Gastrocnemius medialis (tissue), 4 donors: Measurements from ENCODE around the gene LRRC72. TPM values are rescaled to one million over a fixed set of nuclear protein-coding genes. Genes with fewer than 3 reads are reported as not detected.
"Not testable (repeated sequence)": the region's sequence is repeated elsewhere in the genome, so short reads cannot be mapped to it uniquely, and the experiment has no call there.

Source experiments
- ATAC-seq, 2 donors: fragments of 150-250 bp; one replicate each; pipeline ENCODE4 v1.9.1; 2016
- DNase-seq, 2 donors: peaks; one replicate each; pipeline ENCODE4 v3.0.0-alpha.2; 2019
- H3K27ac ChIP-seq, 4 donors: fragments of 200-600 bp; sonication (generic); 1 replicate in 1 of 4; 2 replicates in 3 of 4; pipeline ENCODE4 v1.5.1; 2016 to 2018; ENCODE audit warnings: mild to moderate bottlenecking in 2 of 4, moderate library complexity in 1 of 4
- H3K27me3 ChIP-seq, 3 donors: fragments of 200-600 bp; sonication (generic) in 2 of 3; 1 replicate in 1 of 3; 2 replicates in 2 of 3; pipeline versions ENCODE4 v1.5.1 to v1.6.0; 2016 to 2019; ENCODE audit warnings: mild to moderate bottlenecking in 1 of 3, moderate library complexity in 1 of 3
- H3K36me3 ChIP-seq, 2 donors: fragments of 200-600 bp; sonication (generic) in 1 of 2; one replicate each; pipeline ENCODE4 v1.5.1; 2017 to 2018
- H3K4me1 ChIP-seq, 2 donors: fragments of 200-600 bp; sonication (generic) in 1 of 2; one replicate each; pipeline ENCODE4 v1.5.1; 2016 to 2017; ENCODE audit warnings: mild to moderate bottlenecking in 2 of 2
- H3K4me3 ChIP-seq, 4 donors: fragments of 200-600 bp; sonication (generic) in 3 of 4; 1 replicate in 1 of 4; 2 replicates in 3 of 4; pipeline ENCODE4 v1.5.1; 2016 to 2019; ENCODE audit warnings: mild to moderate bottlenecking in 2 of 4
- H3K9me3 ChIP-seq, 3 donors: fragments of 200-600 bp; sonication (generic) in 2 of 3; 1 replicate in 1 of 3; 2 replicates in 2 of 3; pipeline ENCODE4 v1.5.1; 2016 to 2019
- POLR2A ChIP-seq, 2 donors: fragments of 450-650 bp; IDR thresholded peaks; one replicate each; pipeline ENCODE4 v1.6.1; 2017; ENCODE audit warnings: antibody characterized with exemption in 2 of 2, mild to moderate bottlenecking in 2 of 2, moderate library complexity in 2 of 2
- in situ Hi-C, 4 donors: fragments of 200-750 bp; cut with MboI; loops; one replicate each; pipeline versions ENCODE4 v1.15.0 to v1.8.0; 2017; ENCODE audit warnings: low sequenced_read_pairs in 4 of 4
- intact Hi-C: fragments of 100-400 bp; cut with DNase I; formaldehyde crosslinking; loops from one replicate; pipeline ENCODE4 v1.15.1; 2023; ENCODE audit warnings: low total_unique reads
- total RNA-seq, 4 donors: library from RNA; depleted of rRNA; stranded (reverse); fragments of >200 nt; gene quantifications; one replicate each; pipeline versions ENCODE4 v1.1.0 to v1.2.3, GENCODE V29; 2016
- TF ChIP-seq, protein P1 (sequence below), 5 experiments: fragments of 450-650 bp in 3 of 5; fragments of 200-600 bp in 2 of 5; sonication (generic) in 2 of 5; IDR thresholded peaks in 4 of 5; conservative IDR thresholded peaks in 1 of 5; 1 replicate in 4 of 5; 2 replicates in 1 of 5; pipeline ENCODE4 v1.5.1; 2016 to 2019; ENCODE audit warnings: antibody characterized with exemption in 5 of 5, mild to moderate bottlenecking in 3 of 5, moderate library complexity in 3 of 5

LRRC72 gene
- total RNA-seq, 4 donors from 2014 or later: not detected

DNA sequence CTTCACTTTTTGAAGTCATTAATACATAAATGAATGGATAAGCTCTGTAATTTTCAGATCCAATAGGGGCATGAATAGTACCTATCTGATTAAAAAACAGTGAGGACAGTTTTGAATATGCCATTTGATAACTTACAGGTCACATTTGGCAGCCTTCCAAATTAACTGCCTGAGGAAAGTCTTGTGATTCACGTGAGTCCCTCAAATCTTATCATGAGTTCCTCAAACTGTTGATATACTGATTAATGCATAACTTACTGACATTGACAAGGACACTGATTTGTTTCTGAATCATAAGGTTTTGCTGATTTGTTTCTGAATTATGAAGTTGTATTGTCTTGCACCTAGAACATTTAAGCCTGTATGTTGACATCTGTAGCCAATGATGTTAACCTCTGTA is 63.8 kb downstream of the LRRC72 start:
- no peaks in the 10 kb centered on the region for H3K27me3 ChIP-seq
- no peak for DNase-seq
- peaks cover 0 to 4% of the 10 kb centered on the region in 2 donors for H3K4me1 ChIP-seq
- H3K36me3 ChIP-seq: no peaks in the 10 kb centered on the region
- H3K27ac ChIP-seq: no peak overlapping the region
- no peaks in the 10 kb centered on the region for H3K9me3 ChIP-seq
- in situ Hi-C loops: loop anchor here in 1 of 4 donors (25.0 kb wide), 1 partner anchor 322 kb away; no protein-coding TSS in a partner anchor
- no peak for ATAC-seq
- no peak overlapping the region for H3K4me3 ChIP-seq
- intact Hi-C loops: no loop called here
- TF ChIP-seq, protein P1, sequence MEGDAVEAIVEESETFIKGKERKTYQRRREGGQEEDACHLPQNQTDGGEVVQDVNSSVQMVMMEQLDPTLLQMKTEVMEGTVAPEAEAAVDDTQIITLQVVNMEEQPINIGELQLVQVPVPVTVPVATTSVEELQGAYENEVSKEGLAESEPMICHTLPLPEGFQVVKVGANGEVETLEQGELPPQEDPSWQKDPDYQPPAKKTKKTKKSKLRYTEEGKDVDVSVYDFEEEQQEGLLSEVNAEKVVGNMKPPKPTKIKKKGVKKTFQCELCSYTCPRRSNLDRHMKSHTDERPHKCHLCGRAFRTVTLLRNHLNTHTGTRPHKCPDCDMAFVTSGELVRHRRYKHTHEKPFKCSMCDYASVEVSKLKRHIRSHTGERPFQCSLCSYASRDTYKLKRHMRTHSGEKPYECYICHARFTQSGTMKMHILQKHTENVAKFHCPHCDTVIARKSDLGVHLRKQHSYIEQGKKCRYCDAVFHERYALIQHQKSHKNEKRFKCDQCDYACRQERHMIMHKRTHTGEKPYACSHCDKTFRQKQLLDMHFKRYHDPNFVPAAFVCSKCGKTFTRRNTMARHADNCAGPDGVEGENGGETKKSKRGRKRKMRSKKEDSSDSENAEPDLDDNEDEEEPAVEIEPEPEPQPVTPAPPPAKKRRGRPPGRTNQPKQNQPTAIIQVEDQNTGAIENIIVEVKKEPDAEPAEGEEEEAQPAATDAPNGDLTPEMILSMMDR (IDR thresholded peaks at IDR 0.05 in 4 of 5, conservative IDR thresholded peaks at IDR 0.05 in 1 of 5): no peak
- no peak for TF ChIP-seq POLR2A (IDR thresholded peaks at IDR 0.05)

DNA sequence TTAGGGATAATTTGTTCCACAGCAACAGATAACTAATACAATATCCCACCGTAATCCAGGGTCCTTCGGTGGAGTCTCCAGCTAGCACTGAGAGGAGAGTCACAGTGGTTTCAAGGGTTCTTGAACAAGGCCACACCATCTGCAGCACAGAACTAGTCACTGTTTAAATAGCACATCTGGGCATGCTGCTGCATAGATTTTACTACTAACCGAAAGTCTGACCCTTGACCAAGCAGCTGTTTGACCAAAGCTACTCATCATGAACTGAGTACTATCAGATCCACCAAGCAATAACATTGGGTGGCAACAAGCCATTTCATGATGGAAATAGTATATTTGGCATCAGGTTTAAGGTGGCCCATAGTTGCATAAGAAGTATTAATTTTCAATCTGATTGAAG is 65.8 kb downstream of the LRRC72 start:
- H3K9me3 ChIP-seq: no peaks in the 10 kb centered on the region
- no peak for DNase-seq
- no peak overlapping the region for H3K27ac ChIP-seq
- H3K36me3 ChIP-seq: no peaks in the 10 kb centered on the region
- peaks cover 0 to 4% of the 10 kb centered on the region in 2 donors for H3K4me1 ChIP-seq
- H3K4me3 ChIP-seq: no peak overlapping the region
- no peaks in the 10 kb centered on the region for H3K27me3 ChIP-seq
- in situ Hi-C loops (loop anchor here in 1 of 4 donors (25.0 kb wide), 1 partner anchor 320 kb away; no protein-coding TSS in a partner anchor), intact Hi-C loops (no loop called here)
- TF ChIP-seq, protein P1 (IDR thresholded peaks at IDR 0.05 in 4 of 5, conservative IDR thresholded peaks at IDR 0.05 in 1 of 5): no peak
- TF ChIP-seq POLR2A (IDR thresholded peaks at IDR 0.05): no peak
- no peak for ATAC-seq

- H3K4me3 ChIP-seq: no peak overlapping the region
- no peaks in the 10 kb centered on the region for H3K9me3 ChIP-seq
- no peak overlapping the region for H3K27ac ChIP-seq
- in situ Hi-C loops: loop anchor here in 1 of 4 donors (25.0 kb wide), 1 partner anchor 318 kb away; no protein-coding TSS in a partner anchor
- intact Hi-C loops: no loop called here
- ATAC-seq: no peak
- no peaks in the 10 kb centered on the region for H3K4me1 ChIP-seq
- H3K27me3 ChIP-seq: no peaks in the 10 kb centered on the region
- DNase-seq: no peak
- TF ChIP-seq, protein P1 (IDR thresholded peaks at IDR 0.05 in 4 of 5, conservative IDR thresholded peaks at IDR 0.05 in 1 of 5): no peak
- TF ChIP-seq POLR2A (IDR thresholded peaks at IDR 0.05): no peak
- no peaks in the 10 kb centered on the region for H3K36me3 ChIP-seq
Observed at GRCh38 chr7:16594061-16594460, 67.4 kb downstream of the LRRC72 start.

GRCh38 chr7:16594676-16595075 is 68.1 kb downstream of the LRRC72 start:
- Histone ChIP-seq H3K9me3 (no peaks in the 10 kb centered on the region), H3K27ac (no peak overlapping the region), H3K27me3 (no peaks in the 10 kb centered on the region), H3K4me1 (no peaks in the 10 kb centered on the region), H3K4me3 (no peak overlapping the region), H3K36me3 (no peaks in the 10 kb centered on the region)
- intact Hi-C loops: no loop called here
- no peak for DNase-seq
- in situ Hi-C loops: loop anchor here in 1 of 4 donors (25.0 kb wide), 1 partner anchor 318 kb away; no protein-coding TSS in a partner anchor
- ATAC-seq: no peak
- TF ChIP-seq, protein P1 (IDR thresholded peaks at IDR 0.05 in 4 of 5, conservative IDR thresholded peaks at IDR 0.05 in 1 of 5): no peak
- no peak for TF ChIP-seq POLR2A (IDR thresholded peaks at IDR 0.05)

GRCh38 chr7:16595596-16595995 is 69.0 kb downstream of the LRRC72 start:
- in situ Hi-C loops: loop anchor here in 1 of 4 donors (25.0 kb wide), 1 partner anchor 317 kb away; no protein-coding TSS in a partner anchor
- H3K4me3 ChIP-seq, H3K9me3 ChIP-seq, H3K27me3 ChIP-seq, DNase-seq, intact Hi-C loops, ATAC-seq, H3K4me1 ChIP-seq, H3K36me3 ChIP-seq, H3K27ac ChIP-seq: not testable (repeated sequence)
